ENCODE measurements around the gene CDC14A. TPM values are rescaled to one million over a fixed set of nuclear protein-coding genes. Genes with fewer than 3 reads are reported as not detected.
"Not testable (repeated sequence)": the region's sequence is repeated elsewhere in the genome, so short reads cannot be mapped to it uniquely, and the experiment has no call there.

Gene CDC14A
- total RNA-seq, 1 donor from 2014 or later, result 2.3 TPM

DNA sequence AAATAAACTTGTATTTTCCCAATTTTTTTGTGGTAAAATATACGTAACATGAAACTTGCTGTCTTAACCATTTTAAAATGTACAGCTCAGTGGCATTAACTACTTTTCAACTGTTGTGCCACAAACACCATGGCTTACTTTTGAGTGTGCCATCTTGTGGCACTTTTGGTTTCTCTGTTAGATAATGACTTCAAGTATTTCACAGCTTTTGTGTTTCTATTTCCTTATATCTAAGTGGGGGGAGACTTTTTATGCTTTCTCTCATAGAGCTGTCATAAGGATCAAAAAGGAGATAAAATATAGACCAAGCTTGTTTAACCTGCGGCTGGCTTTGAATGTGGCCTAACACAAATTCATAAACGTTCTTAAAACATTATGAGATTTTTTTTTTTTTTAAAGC lies 44.3 kb downstream of the CDC14A start:
- Mint-ChIP-seq H3K4me3 (ENCODE audit: unreplicated experiment) (no peak overlapping the region), H3K4me1 (ENCODE audit: low read depth) (no peaks in the 10 kb centered on the region), H3K27ac (ENCODE audit: unreplicated experiment) (no peak overlapping the region), H3K9me3 (ENCODE audit: low read depth) (no peaks in the 10 kb centered on the region), H3K27me3 (ENCODE audit: low read depth) (no peaks in the 10 kb centered on the region), H3K36me3 (ENCODE audit: low read depth) (no peaks in the 10 kb centered on the region)
- TF ChIP-seq, protein P1, sequence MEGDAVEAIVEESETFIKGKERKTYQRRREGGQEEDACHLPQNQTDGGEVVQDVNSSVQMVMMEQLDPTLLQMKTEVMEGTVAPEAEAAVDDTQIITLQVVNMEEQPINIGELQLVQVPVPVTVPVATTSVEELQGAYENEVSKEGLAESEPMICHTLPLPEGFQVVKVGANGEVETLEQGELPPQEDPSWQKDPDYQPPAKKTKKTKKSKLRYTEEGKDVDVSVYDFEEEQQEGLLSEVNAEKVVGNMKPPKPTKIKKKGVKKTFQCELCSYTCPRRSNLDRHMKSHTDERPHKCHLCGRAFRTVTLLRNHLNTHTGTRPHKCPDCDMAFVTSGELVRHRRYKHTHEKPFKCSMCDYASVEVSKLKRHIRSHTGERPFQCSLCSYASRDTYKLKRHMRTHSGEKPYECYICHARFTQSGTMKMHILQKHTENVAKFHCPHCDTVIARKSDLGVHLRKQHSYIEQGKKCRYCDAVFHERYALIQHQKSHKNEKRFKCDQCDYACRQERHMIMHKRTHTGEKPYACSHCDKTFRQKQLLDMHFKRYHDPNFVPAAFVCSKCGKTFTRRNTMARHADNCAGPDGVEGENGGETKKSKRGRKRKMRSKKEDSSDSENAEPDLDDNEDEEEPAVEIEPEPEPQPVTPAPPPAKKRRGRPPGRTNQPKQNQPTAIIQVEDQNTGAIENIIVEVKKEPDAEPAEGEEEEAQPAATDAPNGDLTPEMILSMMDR (IDR thresholded peaks at IDR 0.05), result peak; percentile 41
- DNase-seq (ENCODE audit: low spot score), result no peak

DNA sequence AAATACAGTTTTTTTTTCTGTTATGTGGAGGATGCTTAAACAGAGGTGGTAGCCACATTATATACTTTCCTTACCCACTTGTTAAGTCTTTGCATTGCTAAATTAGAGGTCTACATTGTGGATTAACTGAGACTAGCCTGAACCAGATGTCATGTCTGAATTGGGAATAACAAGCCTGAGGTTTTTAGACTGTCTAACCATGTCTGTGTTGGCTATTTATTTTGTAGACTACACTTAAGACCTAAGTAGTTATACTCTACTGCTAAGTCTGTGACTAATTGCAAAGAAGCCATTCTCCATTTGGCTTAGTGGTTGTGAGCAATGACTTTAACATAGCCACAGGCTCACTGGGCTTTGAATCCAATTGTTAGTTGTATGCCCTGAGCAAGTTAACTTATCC lies 45.4 kb downstream of the CDC14A start:
- TF ChIP-seq, protein P1 (IDR thresholded peaks at IDR 0.05), result no peak
- no peaks in the 10 kb centered on the region for H3K4me1 Mint-ChIP-seq (ENCODE audit: low read depth)
- no peaks in the 10 kb centered on the region for H3K27me3 Mint-ChIP-seq (ENCODE audit: low read depth)
- DNase-seq (ENCODE audit: low spot score), result no peak
- no peaks in the 10 kb centered on the region for H3K36me3 Mint-ChIP-seq (ENCODE audit: low read depth)
- H3K4me3 Mint-ChIP-seq (ENCODE audit: unreplicated experiment), result no peak overlapping the region
- no peaks in the 10 kb centered on the region for H3K9me3 Mint-ChIP-seq (ENCODE audit: low read depth)
- no peak overlapping the region for H3K27ac Mint-ChIP-seq (ENCODE audit: unreplicated experiment)

GRCh38 chr1:100398648-100399047 lies 46.3 kb downstream of the CDC14A start:
- no peak overlapping the region for H3K4me3 Mint-ChIP-seq (ENCODE audit: unreplicated experiment)
- no peak overlapping the region for H3K27ac Mint-ChIP-seq (ENCODE audit: unreplicated experiment)
- DNase-seq (ENCODE audit: low spot score), result no peak
- H3K9me3 Mint-ChIP-seq (ENCODE audit: low read depth), result no peaks in the 10 kb centered on the region
- H3K36me3 Mint-ChIP-seq (ENCODE audit: low read depth), result no peaks in the 10 kb centered on the region
- H3K4me1 Mint-ChIP-seq (ENCODE audit: low read depth), result no peaks in the 10 kb centered on the region
- H3K27me3 Mint-ChIP-seq (ENCODE audit: low read depth), result no peaks in the 10 kb centered on the region
- TF ChIP-seq, protein P1 (IDR thresholded peaks at IDR 0.05), result no peak

GRCh38 chr1:100400404-100400803 lies 48.1 kb downstream of the CDC14A start:
- no peaks in the 10 kb centered on the region for H3K36me3 Mint-ChIP-seq (ENCODE audit: low read depth)
- no peak overlapping the region for H3K27ac Mint-ChIP-seq (ENCODE audit: unreplicated experiment)
- no peaks in the 10 kb centered on the region for H3K9me3 Mint-ChIP-seq (ENCODE audit: low read depth)
- TF ChIP-seq, protein P1 (IDR thresholded peaks at IDR 0.05), result no peak
- no peak for DNase-seq (ENCODE audit: low spot score)
- H3K4me3 Mint-ChIP-seq (ENCODE audit: unreplicated experiment), result no peak overlapping the region
- peaks cover 3% of the 10 kb centered on the region for H3K4me1 Mint-ChIP-seq (ENCODE audit: low read depth)
- H3K27me3 Mint-ChIP-seq (ENCODE audit: low read depth), result no peaks in the 10 kb centered on the region

DNA sequence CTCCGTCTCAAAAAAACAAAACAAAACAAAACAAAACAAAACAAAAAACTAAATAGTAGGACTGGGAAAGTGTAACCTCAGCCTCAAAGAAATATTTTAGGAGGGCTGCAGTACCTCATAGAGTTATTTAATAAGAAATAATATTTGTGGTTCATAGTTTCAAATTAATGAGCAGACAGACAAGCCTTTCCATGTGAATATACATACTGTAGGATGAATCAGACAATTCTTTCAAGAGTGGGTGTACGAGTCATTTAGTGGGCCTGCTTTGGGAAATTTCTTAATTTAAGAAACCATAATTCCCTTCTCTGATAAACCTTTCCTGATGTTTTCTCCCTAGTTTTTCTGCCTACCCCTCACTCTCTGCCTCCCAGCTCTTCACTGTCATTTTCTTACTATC lies 52.5 kb downstream of the CDC14A start:
- no peaks in the 10 kb centered on the region for H3K9me3 Mint-ChIP-seq (ENCODE audit: low read depth)
- H3K4me3 Mint-ChIP-seq (ENCODE audit: unreplicated experiment), result no peak overlapping the region

DNA sequence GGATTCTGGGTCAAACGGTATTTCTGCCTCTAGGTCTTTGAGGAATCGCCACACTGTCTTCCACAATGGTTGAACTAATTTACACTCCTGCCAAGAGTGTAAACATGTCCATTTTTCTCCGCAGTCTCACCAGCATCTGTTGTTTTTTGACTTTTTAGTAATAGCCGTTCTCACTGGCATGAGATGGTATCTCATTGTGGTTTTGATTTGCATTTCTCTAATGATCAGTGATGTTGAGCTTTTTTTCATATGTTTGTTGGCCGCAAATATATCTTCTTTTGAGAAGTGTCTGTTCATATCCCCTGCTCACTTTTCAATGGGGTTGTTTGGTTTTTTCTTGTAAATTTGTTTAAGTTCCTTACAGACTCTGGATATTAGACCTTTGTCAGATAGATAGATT lies 53.6 kb downstream of the CDC14A start:
- not testable (repeated sequence) for H3K36me3 Mint-ChIP-seq (ENCODE audit: low read depth); H3K27me3 Mint-ChIP-seq (ENCODE audit: low read depth); H3K4me3 Mint-ChIP-seq (ENCODE audit: unreplicated experiment); H3K27ac Mint-ChIP-seq (ENCODE audit: unreplicated experiment); H3K4me1 Mint-ChIP-seq (ENCODE audit: low read depth); DNase-seq (ENCODE audit: low spot score); H3K9me3 Mint-ChIP-seq (ENCODE audit: low read depth)

More for the DNA sequence above, 52.5 kb downstream of the CDC14A start:
- TF ChIP-seq, protein P1 (IDR thresholded peaks at IDR 0.05), result no peak
- H3K27me3 Mint-ChIP-seq (ENCODE audit: low read depth), result no peaks in the 10 kb centered on the region
- H3K27ac Mint-ChIP-seq (ENCODE audit: unreplicated experiment), result no peak overlapping the region
- no peaks in the 10 kb centered on the region for H3K36me3 Mint-ChIP-seq (ENCODE audit: low read depth)
- no peak for DNase-seq (ENCODE audit: low spot score)
- peaks cover 3% of the 10 kb centered on the region for H3K4me1 Mint-ChIP-seq (ENCODE audit: low read depth)

- H3K36me3 Mint-ChIP-seq (ENCODE audit: low read depth); DNase-seq (ENCODE audit: low spot score); H3K4me3 Mint-ChIP-seq (ENCODE audit: unreplicated experiment); H3K9me3 Mint-ChIP-seq (ENCODE audit: low read depth); H3K27ac Mint-ChIP-seq (ENCODE audit: unreplicated experiment); H3K27me3 Mint-ChIP-seq (ENCODE audit: low read depth): not testable (repeated sequence)
- H3K4me1 Mint-ChIP-seq (ENCODE audit: low read depth), result peaks cover 12% of the 10 kb centered on the region
Observed at GRCh38 chr1:100407390-100407789, 55.1 kb downstream of the CDC14A start.

Measured in chondrocyte (in vitro differentiated cells).